ENCODE data around the gene G6PC1.

Gene G6PC1

GRCh38 chr17:42950044-42950783, 49.6 kb downstream of the G6PC1 start:
- no peak for DNase-seq
